MCF 10A (cell line): Measurements from ENCODE around the gene TNNT2. TPM values are rescaled to one million over a fixed set of nuclear protein-coding genes. Genes with fewer than 3 reads are reported as not detected.
A peak's percentile ranks its signal among the peaks of the same experiment; 100 is the strongest.

Experiments
- BruUV-seq: library from RNA; stranded (reverse); fragments of 400-500 nt; replicated peaks from 2 replicates; lab custom pipeline; 2021; lab: Mats Ljungman, UMichigan
- CTCF ChIA-PET: fragments of 300-600 bp; sonication (Branson Sonifier 250); formaldehyde crosslinking; extraction: SDS; loops from one replicate; lab custom pipeline; 2021; ENCODE audit warnings: antibody characterized with exemption, inconsistent platforms; lab: Yijun Ruan, JAX
- POLR2A ChIA-PET: fragments of 300-600, 350-650 bp; sonication (Branson Sonifier 250); formaldehyde crosslinking; extraction: SDS; loops from one replicate; lab custom pipeline; 2020; ENCODE audit warnings: antibody characterized with exemption, inconsistent platforms; lab: Yijun Ruan, JAX
- DNase-seq: peaks from one replicate; pipeline ENCODE4 v3.0.0-alpha.2; 2018; ENCODE audit not compliant: unreplicated experiment
- H3K27ac Mint-ChIP-seq: one replicate; pipeline ENCODE4 v1.8.0; 2022; ENCODE audit warnings: mild to moderate bottlenecking, low read depth, mixed read lengths; ENCODE audit not compliant: unreplicated experiment
- H3K27me3 Mint-ChIP-seq: one replicate; pipeline ENCODE4 v1.8.0; 2022; ENCODE audit warnings: mixed read lengths; ENCODE audit not compliant: insufficient read depth, unreplicated experiment
- H3K36me3 Mint-ChIP-seq: one replicate; pipeline ENCODE4 v1.8.0; 2022; ENCODE audit warnings: mild to moderate bottlenecking, moderate library complexity, mixed read lengths; ENCODE audit not compliant: insufficient read depth, unreplicated experiment
- H3K4me1 Mint-ChIP-seq: one replicate; pipeline ENCODE4 v1.8.0; 2022; ENCODE audit warnings: mixed read lengths; ENCODE audit not compliant: insufficient read depth, unreplicated experiment
- H3K4me3 Mint-ChIP-seq: one replicate; pipeline ENCODE4 v1.8.0; 2022; ENCODE audit warnings: mild to moderate bottlenecking, moderate library complexity, mixed read lengths; ENCODE audit not compliant: unreplicated experiment
- H3K9me3 Mint-ChIP-seq: one replicate; pipeline ENCODE4 v1.8.0; 2022; ENCODE audit warnings: mixed read lengths; ENCODE audit not compliant: unreplicated experiment
- CTCF ChIP-seq: fragments of 200-600 bp; IDR thresholded peaks from one replicate; pipeline ENCODE4 v1.8.0; 2022; ENCODE audit warnings: antibody characterized with exemption, mild to moderate bottlenecking; ENCODE audit not compliant: unreplicated experiment
- intact Hi-C: fragments of 100-400 bp; cut with micrococcal nuclease; formaldehyde crosslinking; loops from 2 replicates; pipeline ENCODE4 v1.14.1; 2022
- total RNA-seq: library from RNA; stranded (reverse); gene quantifications from 2 replicates; pipeline ENCODE4 v1.2.3, GENCODE V29; 2022

TNNT2 gene
- total RNA-seq, 1 experiment from 2014 or later, result 0.37 TPM

GRCh38 chr1:201400852-201401230, 23.4 kb upstream of the TNNT2 start:
- Mint-ChIP-seq H3K9me3 (no peaks in the 10 kb centered on the region), H3K36me3 (no peaks in the 10 kb centered on the region), H3K27me3 (no peaks in the 10 kb centered on the region), H3K4me3 (peak overlapping the region; percentile 66), H3K27ac (no peak overlapping the region), H3K4me1 (peaks cover 24% of the 10 kb centered on the region)
- intact Hi-C loops, result no loop called here
- DNase-seq, result no peak
- no peak for TF ChIP-seq CTCF
- ChIA-PET CTCF (interaction anchor here (0.5 to 16.7 kb wide), 9 partner anchors 8 to 361 kb away, joined by 3 to 539 read pairs (median 7); no protein-coding TSS in a partner anchor), POLR2A (interaction anchor here (0.6 to 2.9 kb wide), 8 partner anchors 10 to 141 kb away, joined by 3 to 7 read pairs (median 4); no protein-coding TSS in a partner anchor)
- BruUV-seq, result no TSS peak

GRCh38 chr1:201400212-201400851, 22.9 kb upstream of the TNNT2 start:
- BruUV-seq, result no TSS peak

DNA sequence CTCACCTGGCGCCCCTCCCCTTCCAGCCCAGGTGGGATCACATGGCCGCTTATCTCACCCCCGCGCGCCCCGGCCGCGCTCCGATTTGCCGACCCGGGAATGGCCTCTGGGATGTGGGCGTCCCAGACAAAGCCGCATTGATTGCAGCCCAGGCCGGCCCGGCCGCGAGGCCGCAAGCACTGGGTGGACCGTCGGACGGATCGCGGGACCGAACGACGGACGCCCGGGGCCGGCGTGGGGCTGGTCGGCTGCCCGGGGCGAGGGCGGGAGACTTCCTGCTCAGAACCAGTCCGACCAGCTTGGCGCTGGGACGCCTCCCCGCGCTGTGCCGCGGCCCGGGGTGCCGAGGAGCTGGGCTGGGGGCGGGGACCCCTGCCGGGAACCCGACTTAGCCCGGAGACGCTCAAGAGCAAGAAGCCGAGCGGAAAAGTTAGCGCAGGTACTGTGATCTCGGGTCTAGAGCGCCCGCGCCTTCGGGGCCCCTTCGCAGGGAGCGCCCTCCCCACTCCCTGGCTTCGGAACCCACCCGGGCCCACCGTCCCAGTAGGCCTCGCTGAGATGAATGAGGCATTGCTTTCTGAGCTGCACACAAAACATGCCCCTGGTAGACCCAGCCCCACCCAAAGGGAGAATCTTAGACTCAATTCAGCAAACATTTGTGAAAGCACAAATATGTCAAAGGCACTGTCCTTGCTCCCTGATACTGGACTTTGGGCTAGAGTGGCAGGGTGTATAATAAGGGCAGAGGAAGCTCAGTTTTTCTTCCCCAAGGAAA, 22.1 kb upstream of the TNNT2 start:
- Mint-ChIP-seq H3K4me1 (peaks cover 24% of the 10 kb centered on the region), H3K4me3 (peak overlapping the region; percentile 66), H3K36me3 (no peaks in the 10 kb centered on the region), H3K27me3 (no peaks in the 10 kb centered on the region), H3K9me3 (no peaks in the 10 kb centered on the region), H3K27ac (no peak overlapping the region)
- CTCF ChIA-PET, result interaction anchor here (0.6 to 16.7 kb wide), 9 partner anchors 10 to 556 kb away, joined by 3 to 539 read pairs (median 5); no protein-coding TSS in a partner anchor
- BruUV-seq, result TSS peak; percentile 19
- POLR2A ChIA-PET, result interaction anchor here (0.6 to 2.9 kb wide), 10 partner anchors 9 to 172 kb away, joined by 3 to 7 read pairs (median 4); no protein-coding TSS in a partner anchor
- peak; percentile 75 for DNase-seq
- intact Hi-C loops, result loop anchor here (1.0 kb wide), 1 partner anchor 14 kb away; no protein-coding TSS in a partner anchor
- TF ChIP-seq CTCF, result no peak

More at GRCh38 chr1:201400212-201400851, 22.9 kb upstream of the TNNT2 start:
- POLR2A ChIA-PET, result interaction anchor here (0.6 to 2.9 kb wide), 10 partner anchors 10 to 172 kb away, joined by 3 to 7 read pairs (median 4); no protein-coding TSS in a partner anchor
- H3K4me3 Mint-ChIP-seq, result peak overlapping the region; percentile 66
- H3K27ac Mint-ChIP-seq, result no peak overlapping the region
- TF ChIP-seq CTCF, result no peak
- H3K27me3 Mint-ChIP-seq, result no peaks in the 10 kb centered on the region
- no peaks in the 10 kb centered on the region for H3K9me3 Mint-ChIP-seq
- no peak for DNase-seq
- intact Hi-C loops, result no loop called here
- H3K4me1 Mint-ChIP-seq, result peaks cover 24% of the 10 kb centered on the region
- no peaks in the 10 kb centered on the region for H3K36me3 Mint-ChIP-seq
- CTCF ChIA-PET, result interaction anchor here (0.6 to 16.7 kb wide), 9 partner anchors 9 to 111 kb away, joined by 3 to 539 read pairs (median 7); no protein-coding TSS in a partner anchor
